ENCODE data around the gene GATD1.

GRCh38 chr11:742156-742546, 35.1 kb downstream of the GATD1 start:
- TF ChIP-seq CTCF (IDR thresholded peaks at IDR 0.05; ENCODE audit: low read depth, low read length) = no peak
- no peak for TF ChIP-seq EZH2phosphoT487 (IDR thresholded peaks at IDR 0.05; ENCODE audit: low read depth)
